ENCODE measurements around the gene ATF4. TPM values are rescaled to one million over a fixed set of nuclear protein-coding genes. Genes with fewer than 3 reads are reported as not detected.

ATF4 gene
- total and polyA plus RNA-seq, 2 donors (not counting 3 experiments of a cell fraction or from before 2014, with no cell fraction given), result 312 to 668 TPM

- Histone ChIP-seq H3K4me3 (replicated peaks in 1 of 3; ENCODE audit: insufficient read depth in 1 of 3, low read depth in 1 of 3, low read length in 3 of 3) (no peak overlapping the region), H3K27me3 (ENCODE audit: control insufficient read depth in 2 of 2, insufficient read depth in 2 of 2, low read length in 2 of 2) (peaks cover 31 to 33% of the 10 kb centered on the region in 2 experiments), H3K4me1 (ENCODE audit: control insufficient read depth, extremely low read depth, insufficient read depth, low read length) (no peaks in the 10 kb centered on the region), H3K9me1 (replicated peaks; ENCODE audit: control insufficient read depth, extremely low read depth, insufficient read depth, low read length) (no peaks in the 10 kb centered on the region), H3K36me3 (ENCODE audit: control insufficient read depth in 2 of 2, extremely low read depth in 1 of 2, insufficient read depth in 2 of 2, low read length in 2 of 2) (no peaks in the 10 kb centered on the region), H3K9ac (replicated peaks; ENCODE audit: extremely low read depth, insufficient read depth, low read length) (no peak overlapping the region), H3K27ac (ENCODE audit: insufficient read depth, low read depth, low read length) (no peak overlapping the region), H3K4me2 (ENCODE audit: insufficient read depth, low read length) (no peak overlapping the region), H4K20me1 (replicated peaks; ENCODE audit: control insufficient read depth, extremely low read depth, insufficient read depth, low read length) (no peaks in the 10 kb centered on the region), H3K79me2 (ENCODE audit: control insufficient read depth, insufficient read depth, low read length) (no peaks in the 10 kb centered on the region), H3K9me3 (replicated peaks; ENCODE audit: control insufficient read depth, insufficient read depth, low read length) (no peaks in the 10 kb centered on the region), H2AFZ (ENCODE audit: low read depth, low read length) (no peak overlapping the region)
- DNase-seq (ENCODE audit: low read depth, low spot score), result no peak
- POLR2A ChIA-PET, result no interaction called here
- dilution Hi-C loops (cut with MboI; ENCODE audit: extremely low pct_ligation_motif_present, low sequenced_read_pairs), result loop anchor here (25.0 kb wide), 1 partner anchor 453 kb away; no protein-coding TSS in a partner anchor
- TF ChIP-seq, protein P1, sequence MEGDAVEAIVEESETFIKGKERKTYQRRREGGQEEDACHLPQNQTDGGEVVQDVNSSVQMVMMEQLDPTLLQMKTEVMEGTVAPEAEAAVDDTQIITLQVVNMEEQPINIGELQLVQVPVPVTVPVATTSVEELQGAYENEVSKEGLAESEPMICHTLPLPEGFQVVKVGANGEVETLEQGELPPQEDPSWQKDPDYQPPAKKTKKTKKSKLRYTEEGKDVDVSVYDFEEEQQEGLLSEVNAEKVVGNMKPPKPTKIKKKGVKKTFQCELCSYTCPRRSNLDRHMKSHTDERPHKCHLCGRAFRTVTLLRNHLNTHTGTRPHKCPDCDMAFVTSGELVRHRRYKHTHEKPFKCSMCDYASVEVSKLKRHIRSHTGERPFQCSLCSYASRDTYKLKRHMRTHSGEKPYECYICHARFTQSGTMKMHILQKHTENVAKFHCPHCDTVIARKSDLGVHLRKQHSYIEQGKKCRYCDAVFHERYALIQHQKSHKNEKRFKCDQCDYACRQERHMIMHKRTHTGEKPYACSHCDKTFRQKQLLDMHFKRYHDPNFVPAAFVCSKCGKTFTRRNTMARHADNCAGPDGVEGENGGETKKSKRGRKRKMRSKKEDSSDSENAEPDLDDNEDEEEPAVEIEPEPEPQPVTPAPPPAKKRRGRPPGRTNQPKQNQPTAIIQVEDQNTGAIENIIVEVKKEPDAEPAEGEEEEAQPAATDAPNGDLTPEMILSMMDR (IDR thresholded peaks at IDR 0.05; ENCODE audit: extremely low read depth in 1 of 2, insufficient read depth in 1 of 2, low read depth in 1 of 2, low read length in 2 of 2), result peak; percentile 43 to 64
- TF ChIP-seq POLR2A (IDR thresholded peaks at IDR 0.05; ENCODE audit: low read depth, low read length) (no peak), FOS (IDR thresholded peaks at IDR 0.05; ENCODE audit: borderline replicate concordance, insufficient read depth, low read length) (no peak), POLR2AphosphoS5 (IDR thresholded peaks at IDR 0.05; ENCODE audit: insufficient read depth, low read depth, low read length) (no peak), GATA2 (IDR thresholded peaks at IDR 0.05; ENCODE audit: insufficient read depth, insufficient read length, low read depth, low read length) (no peak), JUN (IDR thresholded peaks at IDR 0.05; ENCODE audit: borderline replicate concordance, insufficient read depth, insufficient read length, low read depth) (no peak)
- TF ChIP-seq, protein P2, sequence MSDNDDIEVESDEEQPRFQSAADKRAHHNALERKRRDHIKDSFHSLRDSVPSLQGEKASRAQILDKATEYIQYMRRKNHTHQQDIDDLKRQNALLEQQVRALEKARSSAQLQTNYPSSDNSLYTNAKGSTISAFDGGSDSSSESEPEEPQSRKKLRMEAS (IDR thresholded peaks at IDR 0.05; ENCODE audit: insufficient read depth, insufficient read length), result no peak
- CTCF ChIA-PET, result interaction anchor here (0.5 to 5.5 kb wide), 11 partner anchors 11 to 484 kb away, joined by 3 to 52 read pairs (median 3); no protein-coding TSS in a partner anchor
- no peak for FAIRE-seq
- intact Hi-C loops (cut with micrococcal nuclease), result no loop called here
- no TSS peak for BruUV-seq (replicated peaks)
These were observed 39.2 kb downstream of the ATF4 start for GRCh38 chr22:39559456-39560105.
